ENCODE measurements around the gene CARD9.

Gene CARD9

DNA sequence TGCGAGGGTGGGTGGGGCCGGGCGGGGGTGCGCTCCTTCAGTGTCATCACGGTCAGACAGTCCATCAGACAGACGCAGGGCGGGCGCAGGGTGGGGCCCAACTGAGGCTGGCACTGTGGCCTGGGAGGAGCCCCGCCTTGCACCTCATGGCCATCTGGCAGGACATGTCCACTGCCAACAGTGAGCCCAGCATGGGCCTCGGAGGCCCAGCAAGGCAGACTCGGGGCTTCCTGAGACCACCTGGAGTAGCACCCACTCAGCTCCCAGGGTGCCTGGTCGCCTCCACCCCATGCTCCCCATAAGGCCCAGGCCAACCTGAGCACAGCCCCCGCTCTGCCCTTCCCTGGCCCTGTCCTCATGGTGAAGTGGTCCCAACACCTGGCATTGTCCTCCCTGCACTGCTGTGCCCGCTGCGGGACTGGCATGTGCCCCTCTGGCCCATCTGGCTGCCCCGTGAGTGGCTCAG is 54.7 kb downstream of the CARD9 start:
- Histone ChIP-seq H3K27ac (ENCODE audit: extremely low read depth, low read depth, low read length) (no peak overlapping the region), H3K4me1 (ENCODE audit: control insufficient read depth, insufficient read depth, low read length) (no peaks in the 10 kb centered on the region), H3K4me3 (ENCODE audit: low read depth, low read length) (no peak overlapping the region), H3K9me3 (ENCODE audit: control insufficient read depth, insufficient read depth, low read depth, low read length) (no peaks in the 10 kb centered on the region), H3K36me3 (ENCODE audit: control insufficient read depth in 2 of 2, insufficient read depth in 1 of 2, low read length in 2 of 2) (no peaks in the 10 kb centered on the region)
- CTCF ChIA-PET = no interaction called here
- TF ChIP-seq ZNF707 (tag by site-specific recombination; IDR thresholded peaks at IDR 0.05) (no peak), KLF1 (tag by site-specific recombination; IDR thresholded peaks at IDR 0.05) (peak; percentile 84), ZNF114 (tag by site-specific recombination; IDR thresholded peaks at IDR 0.05) (no peak)
- TF ChIP-seq, protein P1, sequence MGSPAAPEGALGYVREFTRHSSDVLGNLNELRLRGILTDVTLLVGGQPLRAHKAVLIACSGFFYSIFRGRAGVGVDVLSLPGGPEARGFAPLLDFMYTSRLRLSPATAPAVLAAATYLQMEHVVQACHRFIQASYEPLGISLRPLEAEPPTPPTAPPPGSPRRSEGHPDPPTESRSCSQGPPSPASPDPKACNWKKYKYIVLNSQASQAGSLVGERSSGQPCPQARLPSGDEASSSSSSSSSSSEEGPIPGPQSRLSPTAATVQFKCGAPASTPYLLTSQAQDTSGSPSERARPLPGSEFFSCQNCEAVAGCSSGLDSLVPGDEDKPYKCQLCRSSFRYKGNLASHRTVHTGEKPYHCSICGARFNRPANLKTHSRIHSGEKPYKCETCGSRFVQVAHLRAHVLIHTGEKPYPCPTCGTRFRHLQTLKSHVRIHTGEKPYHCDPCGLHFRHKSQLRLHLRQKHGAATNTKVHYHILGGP (tag by site-specific recombination; IDR thresholded peaks at IDR 0.05) = no peak
- POLR2A ChIA-PET = no interaction called here

DNA sequence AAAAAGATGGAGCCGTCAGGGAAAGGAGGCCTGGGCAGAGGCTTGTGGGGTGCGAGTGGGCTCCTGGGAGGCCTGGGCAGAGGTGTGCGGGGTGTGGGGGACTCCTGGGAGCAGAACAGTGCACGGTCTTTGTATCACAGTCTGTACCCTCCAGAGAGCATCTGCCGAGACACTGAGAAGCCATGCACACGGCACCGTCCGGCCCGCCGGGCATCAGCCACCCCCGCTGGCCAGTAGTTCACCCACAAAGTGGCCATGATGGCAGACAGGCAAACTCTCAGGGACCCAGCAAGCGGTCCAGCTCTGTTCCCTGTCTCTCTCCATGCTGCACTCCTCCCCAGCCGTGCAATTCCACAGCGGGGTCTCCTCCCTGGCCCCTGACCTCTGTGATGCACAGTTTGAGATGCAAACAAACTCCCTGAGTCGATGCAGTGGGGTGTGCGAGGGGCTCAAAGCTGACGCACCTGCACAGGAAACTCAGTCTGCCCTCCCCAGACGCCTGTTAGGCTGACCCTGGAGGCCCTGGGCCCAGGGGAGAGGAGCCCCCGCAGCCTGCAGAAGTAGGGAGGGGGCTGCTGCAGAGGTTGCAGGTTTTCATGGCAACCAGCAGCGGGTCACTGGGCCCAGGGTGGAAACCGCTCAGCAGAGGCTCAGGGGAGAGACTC is 55.2 kb downstream of the CARD9 start:
- CTCF ChIA-PET = no interaction called here
- H3K4me1 ChIP-seq (ENCODE audit: control insufficient read depth, insufficient read depth, low read length) = no peaks in the 10 kb centered on the region
- no peak overlapping the region for H3K27ac ChIP-seq (ENCODE audit: extremely low read depth, low read depth, low read length)
- no peaks in the 10 kb centered on the region for H3K36me3 ChIP-seq (ENCODE audit: control insufficient read depth in 2 of 2, insufficient read depth in 1 of 2, low read length in 2 of 2)
- no peaks in the 10 kb centered on the region for H3K9me3 ChIP-seq (ENCODE audit: control insufficient read depth, insufficient read depth, low read depth, low read length)
- POLR2A ChIA-PET = no interaction called here
- TF ChIP-seq ZIC2 (tag by site-specific recombination; IDR thresholded peaks at IDR 0.05) = peak; percentile 77
- TF ChIP-seq SALL2 (tag by site-specific recombination; IDR thresholded peaks at IDR 0.05; ENCODE audit: borderline replicate concordance) = no peak
- H3K4me3 ChIP-seq (ENCODE audit: low read depth, low read length) = no peak overlapping the region

DNA sequence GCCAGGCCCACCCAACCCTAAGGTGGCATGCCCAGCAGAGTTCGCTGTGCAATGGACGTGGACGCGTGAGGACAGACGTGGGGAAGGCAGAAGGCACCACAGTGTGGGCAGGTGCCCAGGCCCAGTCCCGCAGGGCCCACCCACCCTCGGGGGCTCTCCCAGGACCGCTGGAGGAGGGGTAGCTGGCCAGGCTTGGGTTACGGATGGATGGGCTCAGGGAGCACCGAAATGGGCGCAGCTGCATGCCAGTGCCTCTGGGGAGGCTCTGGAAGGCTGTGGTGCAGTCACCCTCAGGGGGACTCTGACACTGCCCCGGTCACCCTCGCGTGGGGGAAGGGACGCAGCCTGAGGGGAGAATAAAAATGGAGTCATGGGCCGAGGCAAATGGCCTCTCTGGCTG is 55.8 kb downstream of the CARD9 start:
- TF ChIP-seq ZNF350 (tag by site-specific recombination; IDR thresholded peaks at IDR 0.05) = no peak
- TF ChIP-seq, protein P2, sequence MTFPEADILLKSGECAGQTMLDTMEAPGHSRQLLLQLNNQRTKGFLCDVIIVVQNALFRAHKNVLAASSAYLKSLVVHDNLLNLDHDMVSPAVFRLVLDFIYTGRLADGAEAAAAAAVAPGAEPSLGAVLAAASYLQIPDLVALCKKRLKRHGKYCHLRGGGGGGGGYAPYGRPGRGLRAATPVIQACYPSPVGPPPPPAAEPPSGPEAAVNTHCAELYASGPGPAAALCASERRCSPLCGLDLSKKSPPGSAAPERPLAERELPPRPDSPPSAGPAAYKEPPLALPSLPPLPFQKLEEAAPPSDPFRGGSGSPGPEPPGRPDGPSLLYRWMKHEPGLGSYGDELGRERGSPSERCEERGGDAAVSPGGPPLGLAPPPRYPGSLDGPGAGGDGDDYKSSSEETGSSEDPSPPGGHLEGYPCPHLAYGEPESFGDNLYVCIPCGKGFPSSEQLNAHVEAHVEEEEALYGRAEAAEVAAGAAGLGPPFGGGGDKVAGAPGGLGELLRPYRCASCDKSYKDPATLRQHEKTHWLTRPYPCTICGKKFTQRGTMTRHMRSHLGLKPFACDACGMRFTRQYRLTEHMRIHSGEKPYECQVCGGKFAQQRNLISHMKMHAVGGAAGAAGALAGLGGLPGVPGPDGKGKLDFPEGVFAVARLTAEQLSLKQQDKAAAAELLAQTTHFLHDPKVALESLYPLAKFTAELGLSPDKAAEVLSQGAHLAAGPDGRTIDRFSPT (tag by site-specific recombination; IDR thresholded peaks at IDR 0.05) = 0 out of 2 replicates have a peak, but pooled peaks have one; percentile 39
- no peak overlapping the region for H3K27ac ChIP-seq (ENCODE audit: extremely low read depth, low read depth, low read length)
- no peaks in the 10 kb centered on the region for H3K9me3 ChIP-seq (ENCODE audit: control insufficient read depth, insufficient read depth, low read depth, low read length)
- no peaks in the 10 kb centered on the region for H3K36me3 ChIP-seq (ENCODE audit: control insufficient read depth in 2 of 2, insufficient read depth in 1 of 2, low read length in 2 of 2)
- no peaks in the 10 kb centered on the region for H3K4me1 ChIP-seq (ENCODE audit: control insufficient read depth, insufficient read depth, low read length)
- H3K4me3 ChIP-seq (ENCODE audit: low read depth, low read length) = no peak overlapping the region
- ChIA-PET CTCF (no interaction called here), POLR2A (no interaction called here)

DNA sequence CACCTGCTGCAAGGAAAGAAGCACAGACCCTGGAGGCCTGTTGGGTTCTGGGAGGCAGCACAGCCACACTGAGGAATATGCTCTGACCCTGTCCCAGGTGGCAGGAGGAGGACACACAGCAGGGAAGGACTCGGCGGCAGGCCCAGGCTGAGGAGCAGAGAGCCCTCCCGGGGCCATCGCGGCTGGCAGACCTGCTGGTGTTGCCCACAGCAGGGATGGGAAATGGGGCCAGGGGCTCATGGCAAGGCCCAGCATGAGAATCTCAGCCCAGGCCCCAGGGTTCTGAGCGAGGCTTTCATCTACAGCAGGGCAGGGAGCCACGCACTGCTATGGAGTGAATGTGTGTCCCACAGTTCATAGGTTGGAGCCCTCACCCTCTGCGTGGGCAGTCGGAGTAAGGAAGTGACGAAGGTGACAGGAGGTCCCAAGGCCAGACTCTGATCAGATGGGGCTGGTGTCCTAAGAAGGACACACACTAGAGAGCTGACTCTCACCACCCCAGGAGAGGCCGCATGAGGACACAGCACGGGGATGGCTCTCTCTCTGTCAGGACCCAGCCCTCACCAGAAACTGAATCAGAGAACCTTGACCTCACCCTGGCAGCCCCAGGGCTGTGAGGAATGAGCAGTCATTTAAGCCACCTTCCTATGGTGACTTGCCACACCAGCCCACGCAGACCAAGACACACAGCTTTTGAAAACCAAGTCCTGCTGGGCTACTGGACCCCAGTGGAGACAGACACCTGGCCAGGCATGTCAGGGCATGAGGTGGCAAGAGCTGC is 56.4 kb downstream of the CARD9 start:
- no peak overlapping the region for H3K4me3 ChIP-seq (ENCODE audit: low read depth, low read length)
- ChIA-PET CTCF (interaction anchor here (0.6 kb wide), 1 partner anchor 82 kb away, joined by 4 read pairs; no protein-coding TSS in a partner anchor), POLR2A (no interaction called here)
- H3K36me3 ChIP-seq (ENCODE audit: control insufficient read depth in 2 of 2, insufficient read depth in 1 of 2, low read length in 2 of 2) = no peaks in the 10 kb centered on the region
- H3K27ac ChIP-seq (ENCODE audit: extremely low read depth, low read depth, low read length) = no peak overlapping the region
- no peaks in the 10 kb centered on the region for H3K9me3 ChIP-seq (ENCODE audit: control insufficient read depth, insufficient read depth, low read depth, low read length)
- no peaks in the 10 kb centered on the region for H3K4me1 ChIP-seq (ENCODE audit: control insufficient read depth, insufficient read depth, low read length)
- TF ChIP-seq ZIC2 (tag by site-specific recombination; IDR thresholded peaks at IDR 0.05) = peak; percentile 99
- TF ChIP-seq ZFP41 (tag by site-specific recombination; IDR thresholded peaks at IDR 0.05; ENCODE audit: borderline replicate concordance) = no peak
- no peak for TF ChIP-seq ZNF23 (tag by site-specific recombination; IDR thresholded peaks at IDR 0.05; ENCODE audit: borderline replicate concordance)

All from HEK293 (cell line).